GM13976 (cell line): ENCODE measurements around the gene PLCB1.

Experiments used
- DNase-seq: peaks from one replicate; pipeline ENCODE4 v3.0.0; 2012; ENCODE audit warnings: low spot score
- CTCF ChIP-seq: IDR thresholded peaks from 2 replicates; pipeline ENCODE4 v1.5.1; 2012; ENCODE audit warnings: borderline replicate concordance, mild to moderate bottlenecking; ENCODE audit not compliant: insufficient read depth; ENCODE audit errors: extremely low read depth, missing control alignments, control extremely low read depth
- in situ Hi-C: fragments of 300-500 bp; cut with MboI; formaldehyde crosslinking; loops from one replicate; pipeline ENCODE4 v1.12.0; 2022; ENCODE audit warnings: low sequenced_read_pairs, mixed read lengths, inconsistent platforms; ENCODE audit not compliant: unreplicated experiment

PLCB1 gene

DNA sequence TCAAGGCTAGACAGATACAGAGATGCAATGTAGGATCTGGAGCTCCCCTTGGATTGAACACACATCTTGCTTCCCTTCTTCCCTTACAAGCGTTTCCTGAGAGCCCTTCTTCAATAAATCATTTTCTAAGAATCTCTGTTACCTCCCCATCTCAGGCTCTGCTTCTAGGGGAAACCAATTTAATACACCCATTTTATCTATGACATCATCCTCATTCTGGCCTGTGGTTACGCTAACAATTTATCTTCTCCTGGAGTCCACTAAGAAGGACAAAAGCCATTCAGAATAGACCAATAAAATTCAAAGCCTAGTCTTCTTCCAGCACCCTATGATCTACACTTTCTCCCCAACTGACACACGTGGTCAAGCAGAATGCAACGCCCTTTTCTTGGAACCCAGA, 390.1 kb downstream of the PLCB1 start:
- TF ChIP-seq CTCF: no peak
- in situ Hi-C loops: no loop called here
- no peak for DNase-seq

- DNase-seq: no peak
- in situ Hi-C loops: no loop called here
- no peak for TF ChIP-seq CTCF
Measured at GRCh38 chr20:8523684-8524083, 391.6 kb downstream of the PLCB1 start.

GRCh38 chr20:8524101-8525016, 392.3 kb downstream of the PLCB1 start:
- in situ Hi-C loops: no loop called here
- no peak for TF ChIP-seq CTCF
- DNase-seq: no peak

- DNase-seq: no peak
- no peak for TF ChIP-seq CTCF
- in situ Hi-C loops: no loop called here
Measured at GRCh38 chr20:8525017-8525343, 392.9 kb downstream of the PLCB1 start.

- in situ Hi-C loops: no loop called here
- DNase-seq: no peak
- no peak for TF ChIP-seq CTCF
Measured at GRCh38 chr20:8526610-8527009, 394.5 kb downstream of the PLCB1 start.

DNA sequence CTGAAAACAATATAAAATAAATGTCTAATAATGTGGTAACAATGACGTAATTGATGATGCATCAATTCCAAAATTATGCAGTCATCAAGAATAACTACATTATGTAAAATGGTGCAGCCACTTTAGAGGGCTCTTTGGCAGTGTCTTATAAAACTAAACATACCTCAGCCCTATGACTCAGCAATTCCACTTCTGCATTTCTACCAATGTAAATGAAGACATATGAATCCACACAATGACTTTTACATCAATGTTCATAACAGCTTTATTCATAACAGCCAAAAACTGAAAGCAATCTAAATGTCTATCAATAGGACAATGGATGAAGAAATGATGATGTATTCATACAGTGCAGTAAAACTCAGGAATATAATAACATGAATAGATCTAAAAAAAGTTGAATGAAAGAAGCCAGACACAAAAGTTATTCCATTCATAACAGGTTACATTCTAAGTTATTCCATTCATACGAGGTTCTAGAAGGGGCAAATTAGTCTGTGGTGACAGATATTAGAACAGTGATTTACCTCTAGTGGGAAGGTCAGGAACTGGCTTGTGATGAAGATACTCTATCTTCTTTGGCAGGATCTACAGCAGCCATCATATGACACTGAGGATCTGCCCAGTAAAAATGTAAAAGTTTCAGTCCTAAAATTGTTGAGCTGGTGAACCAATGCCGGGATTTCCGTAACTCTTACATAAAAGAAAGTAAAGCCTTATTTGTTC, 396.1 kb downstream of the PLCB1 start:
- no peak for DNase-seq
- in situ Hi-C loops: no loop called here
- TF ChIP-seq CTCF: no peak

GRCh38 chr20:8530022-8530421, 398.0 kb downstream of the PLCB1 start:
- no peak for DNase-seq
- no peak for TF ChIP-seq CTCF
- in situ Hi-C loops: no loop called here
